ENCODE data around the gene LTBP1. TPM values are rescaled to one million over a fixed set of nuclear protein-coding genes. Genes with fewer than 3 reads are reported as not detected.

LTBP1 gene
- total and polyA plus RNA-seq, 4 donors = 5.8 to 57.6 (median 10.2) TPM

DNA sequence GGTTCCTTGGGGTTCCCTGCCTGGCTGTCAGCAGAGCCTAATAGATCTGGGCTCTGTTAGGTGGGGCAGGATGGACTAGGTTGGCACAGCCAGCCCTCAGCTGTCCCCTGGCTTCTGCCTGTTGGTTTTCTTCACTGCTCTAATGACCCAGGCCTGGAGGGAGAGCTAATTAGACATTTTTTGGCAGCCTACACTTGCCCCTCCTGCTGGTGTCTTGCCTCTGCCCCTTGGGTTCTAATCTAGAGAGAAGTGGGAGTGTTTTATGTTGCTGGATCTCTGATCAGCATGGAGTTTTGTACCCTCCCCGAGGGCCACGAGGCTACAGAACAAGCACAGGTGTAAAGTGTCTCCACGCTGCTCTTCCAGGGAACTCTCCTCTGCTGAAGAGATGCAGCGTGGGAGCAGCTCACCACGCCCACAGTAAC is 330.3 kb downstream of the LTBP1 start:
- no peak for DNase-seq (ENCODE audit: low spot score)
- no peak overlapping the region for H3K27ac ChIP-seq (ENCODE audit: low read depth in 1 of 2, low read length in 2 of 2)
- no peaks in the 10 kb centered on the region for H3K27me3 ChIP-seq (ENCODE audit: control insufficient read depth in 4 of 4, insufficient read depth in 4 of 4, low read length in 3 of 4)

DNA sequence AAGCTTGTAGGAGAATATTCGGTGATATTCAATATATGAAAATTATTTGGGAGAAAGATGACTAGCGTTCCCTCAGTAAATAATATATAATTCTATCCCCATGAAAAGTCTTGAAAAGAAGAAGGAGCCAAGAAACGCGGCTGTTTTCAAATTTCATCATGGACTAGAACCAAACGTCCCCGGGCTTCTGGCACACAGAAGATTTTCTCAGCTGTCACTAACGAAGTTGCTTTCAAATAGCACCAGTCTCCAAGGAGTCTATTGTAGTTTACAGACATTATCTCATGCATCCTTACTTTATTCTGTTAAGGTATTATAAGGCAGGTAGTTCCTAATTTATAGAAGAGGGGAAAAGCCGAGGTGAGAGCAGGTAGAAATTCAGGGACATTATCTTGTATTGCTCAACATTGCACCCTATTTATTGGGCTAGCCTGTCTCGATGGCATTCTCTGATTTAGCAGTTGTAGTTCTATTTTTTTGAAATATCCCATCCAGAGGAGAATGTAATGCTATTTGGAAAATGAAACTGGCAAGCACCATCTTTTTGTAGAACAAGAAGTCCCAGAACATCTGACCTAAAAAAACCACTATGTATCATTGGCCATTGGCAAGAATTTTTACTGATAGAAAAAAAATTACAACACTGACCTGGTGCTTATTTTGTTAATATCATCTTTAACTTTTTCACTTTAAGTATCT is 331.6 kb downstream of the LTBP1 start:
- Histone ChIP-seq H3K27me3 (ENCODE audit: control insufficient read depth in 4 of 4, insufficient read depth in 4 of 4, low read length in 3 of 4) (no peaks in the 10 kb centered on the region), H3K9me3 (ENCODE audit: control insufficient read depth in 4 of 4, low read length in 3 of 4) (no peaks in the 10 kb centered on the region), H3K27ac (ENCODE audit: low read depth in 1 of 2, low read length in 2 of 2) (no peak overlapping the region), H3K36me3 (ENCODE audit: control insufficient read depth in 4 of 4, insufficient read depth in 3 of 4, low read depth in 1 of 4, low read length in 3 of 4) (peaks cover 0 to 20% (median 9%) of the 10 kb centered on the region in 4 donors), H3K4me3 (ENCODE audit: low read depth in 1 of 3, low read length in 3 of 3) (no peak overlapping the region), H3K4me1 (ENCODE audit: control insufficient read depth in 4 of 4, insufficient read depth in 4 of 4, low read length in 3 of 4) (no peaks in the 10 kb centered on the region), H3K9ac (ENCODE audit: low read depth in 1 of 2, low read length in 2 of 2) (no peak overlapping the region)
- 87% methylated on average over 9 of the region's 9 CpGs for WGBS
- no peak for DNase-seq (ENCODE audit: low spot score)
- TF ChIP-seq SP1 (IDR thresholded peaks at IDR 0.05) (no peak), HNF4A (conservative IDR thresholded peaks at IDR 0.05) (no peak), YY1 (IDR thresholded peaks at IDR 0.05) (no peak), FOXA1 (IDR thresholded peaks at IDR 0.05) (no peak), RAD21 (IDR thresholded peaks at IDR 0.05) (no peak), TAF1 (conservative IDR thresholded peaks at IDR 0.05) (no peak), JUND (IDR thresholded peaks at IDR 0.05) (no peak), GABPA (IDR thresholded peaks at IDR 0.05 in 1 of 2, conservative IDR thresholded peaks at IDR 0.05 in 1 of 2) (no peak)
- TF ChIP-seq, protein P1, sequence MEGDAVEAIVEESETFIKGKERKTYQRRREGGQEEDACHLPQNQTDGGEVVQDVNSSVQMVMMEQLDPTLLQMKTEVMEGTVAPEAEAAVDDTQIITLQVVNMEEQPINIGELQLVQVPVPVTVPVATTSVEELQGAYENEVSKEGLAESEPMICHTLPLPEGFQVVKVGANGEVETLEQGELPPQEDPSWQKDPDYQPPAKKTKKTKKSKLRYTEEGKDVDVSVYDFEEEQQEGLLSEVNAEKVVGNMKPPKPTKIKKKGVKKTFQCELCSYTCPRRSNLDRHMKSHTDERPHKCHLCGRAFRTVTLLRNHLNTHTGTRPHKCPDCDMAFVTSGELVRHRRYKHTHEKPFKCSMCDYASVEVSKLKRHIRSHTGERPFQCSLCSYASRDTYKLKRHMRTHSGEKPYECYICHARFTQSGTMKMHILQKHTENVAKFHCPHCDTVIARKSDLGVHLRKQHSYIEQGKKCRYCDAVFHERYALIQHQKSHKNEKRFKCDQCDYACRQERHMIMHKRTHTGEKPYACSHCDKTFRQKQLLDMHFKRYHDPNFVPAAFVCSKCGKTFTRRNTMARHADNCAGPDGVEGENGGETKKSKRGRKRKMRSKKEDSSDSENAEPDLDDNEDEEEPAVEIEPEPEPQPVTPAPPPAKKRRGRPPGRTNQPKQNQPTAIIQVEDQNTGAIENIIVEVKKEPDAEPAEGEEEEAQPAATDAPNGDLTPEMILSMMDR (IDR thresholded peaks at IDR 0.05; ENCODE audit: low read depth, low read length, missing input control) = no peak
- TF ChIP-seq, protein P2, sequence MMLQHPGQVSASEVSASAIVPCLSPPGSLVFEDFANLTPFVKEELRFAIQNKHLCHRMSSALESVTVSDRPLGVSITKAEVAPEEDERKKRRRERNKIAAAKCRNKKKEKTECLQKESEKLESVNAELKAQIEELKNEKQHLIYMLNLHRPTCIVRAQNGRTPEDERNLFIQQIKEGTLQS (IDR thresholded peaks at IDR 0.05) = no peak

More for the DNA sequence above, 330.3 kb downstream of the LTBP1 start:
- Histone ChIP-seq H3K9ac (ENCODE audit: low read depth in 1 of 2, low read length in 2 of 2) (no peak overlapping the region), H3K4me3 (ENCODE audit: low read depth in 1 of 3, low read length in 3 of 3) (no peak overlapping the region), H3K36me3 (ENCODE audit: control insufficient read depth in 4 of 4, insufficient read depth in 3 of 4, low read depth in 1 of 4, low read length in 3 of 4) (peaks cover 0 to 20% (median 9%) of the 10 kb centered on the region in 4 donors), H3K4me1 (ENCODE audit: control insufficient read depth in 4 of 4, insufficient read depth in 4 of 4, low read length in 3 of 4) (peaks cover 0 to 1% (median 0%) of the 10 kb centered on the region in 4 donors), H3K9me3 (ENCODE audit: control insufficient read depth in 4 of 4, low read length in 3 of 4) (no peaks in the 10 kb centered on the region)
- TF ChIP-seq FOXA2 (IDR thresholded peaks at IDR 0.05) (no peak), JUND (IDR thresholded peaks at IDR 0.05) (no peak), HNF4G (IDR thresholded peaks at IDR 0.05) (no peak), SP1 (IDR thresholded peaks at IDR 0.05) (no peak), NR2F2 (IDR thresholded peaks at IDR 0.05) (no peak), FOXA1 (IDR thresholded peaks at IDR 0.05) (no peak), EGR1 (IDR thresholded peaks at IDR 0.05; ENCODE audit: low read depth in 2 of 2) (no peak), RXRA (IDR thresholded peaks at IDR 0.05) (no peak), GABPA (IDR thresholded peaks at IDR 0.05 in 1 of 2, conservative IDR thresholded peaks at IDR 0.05 in 1 of 2) (no peak)
- TF ChIP-seq, protein P3, sequence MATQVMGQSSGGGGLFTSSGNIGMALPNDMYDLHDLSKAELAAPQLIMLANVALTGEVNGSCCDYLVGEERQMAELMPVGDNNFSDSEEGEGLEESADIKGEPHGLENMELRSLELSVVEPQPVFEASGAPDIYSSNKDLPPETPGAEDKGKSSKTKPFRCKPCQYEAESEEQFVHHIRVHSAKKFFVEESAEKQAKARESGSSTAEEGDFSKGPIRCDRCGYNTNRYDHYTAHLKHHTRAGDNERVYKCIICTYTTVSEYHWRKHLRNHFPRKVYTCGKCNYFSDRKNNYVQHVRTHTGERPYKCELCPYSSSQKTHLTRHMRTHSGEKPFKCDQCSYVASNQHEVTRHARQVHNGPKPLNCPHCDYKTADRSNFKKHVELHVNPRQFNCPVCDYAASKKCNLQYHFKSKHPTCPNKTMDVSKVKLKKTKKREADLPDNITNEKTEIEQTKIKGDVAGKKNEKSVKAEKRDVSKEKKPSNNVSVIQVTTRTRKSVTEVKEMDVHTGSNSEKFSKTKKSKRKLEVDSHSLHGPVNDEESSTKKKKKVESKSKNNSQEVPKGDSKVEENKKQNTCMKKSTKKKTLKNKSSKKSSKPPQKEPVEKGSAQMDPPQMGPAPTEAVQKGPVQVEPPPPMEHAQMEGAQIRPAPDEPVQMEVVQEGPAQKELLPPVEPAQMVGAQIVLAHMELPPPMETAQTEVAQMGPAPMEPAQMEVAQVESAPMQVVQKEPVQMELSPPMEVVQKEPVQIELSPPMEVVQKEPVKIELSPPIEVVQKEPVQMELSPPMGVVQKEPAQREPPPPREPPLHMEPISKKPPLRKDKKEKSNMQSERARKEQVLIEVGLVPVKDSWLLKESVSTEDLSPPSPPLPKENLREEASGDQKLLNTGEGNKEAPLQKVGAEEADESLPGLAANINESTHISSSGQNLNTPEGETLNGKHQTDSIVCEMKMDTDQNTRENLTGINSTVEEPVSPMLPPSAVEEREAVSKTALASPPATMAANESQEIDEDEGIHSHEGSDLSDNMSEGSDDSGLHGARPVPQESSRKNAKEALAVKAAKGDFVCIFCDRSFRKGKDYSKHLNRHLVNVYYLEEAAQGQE (IDR thresholded peaks at IDR 0.05) = no peak
- TF ChIP-seq, protein P4, sequence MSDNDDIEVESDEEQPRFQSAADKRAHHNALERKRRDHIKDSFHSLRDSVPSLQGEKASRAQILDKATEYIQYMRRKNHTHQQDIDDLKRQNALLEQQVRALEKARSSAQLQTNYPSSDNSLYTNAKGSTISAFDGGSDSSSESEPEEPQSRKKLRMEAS (IDR thresholded peaks at IDR 0.05) = no peak
- TF ChIP-seq, protein P2 (IDR thresholded peaks at IDR 0.05) = no peak
- TF ChIP-seq, protein P5, sequence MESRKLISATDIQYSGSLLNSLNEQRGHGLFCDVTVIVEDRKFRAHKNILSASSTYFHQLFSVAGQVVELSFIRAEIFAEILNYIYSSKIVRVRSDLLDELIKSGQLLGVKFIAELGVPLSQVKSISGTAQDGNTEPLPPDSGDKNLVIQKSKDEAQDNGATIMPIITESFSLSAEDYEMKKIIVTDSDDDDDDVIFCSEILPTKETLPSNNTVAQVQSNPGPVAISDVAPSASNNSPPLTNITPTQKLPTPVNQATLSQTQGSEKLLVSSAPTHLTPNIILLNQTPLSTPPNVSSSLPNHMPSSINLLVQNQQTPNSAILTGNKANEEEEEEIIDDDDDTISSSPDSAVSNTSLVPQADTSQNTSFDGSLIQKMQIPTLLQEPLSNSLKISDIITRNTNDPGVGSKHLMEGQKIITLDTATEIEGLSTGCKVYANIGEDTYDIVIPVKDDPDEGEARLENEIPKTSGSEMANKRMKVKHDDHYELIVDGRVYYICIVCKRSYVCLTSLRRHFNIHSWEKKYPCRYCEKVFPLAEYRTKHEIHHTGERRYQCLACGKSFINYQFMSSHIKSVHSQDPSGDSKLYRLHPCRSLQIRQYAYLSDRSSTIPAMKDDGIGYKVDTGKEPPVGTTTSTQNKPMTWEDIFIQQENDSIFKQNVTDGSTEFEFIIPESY (IDR thresholded peaks at IDR 0.05) = no peak
- 80% methylated on average over 5 of the region's 5 CpGs for WGBS

All from liver (tissue), 9 donors.